K562 (cell line): Measurements from ENCODE around the gene RAB40B. TPM values are rescaled to one million over a fixed set of nuclear protein-coding genes. Genes with fewer than 3 reads are reported as not detected.

Experiments used
- ARHGAP35 ChIP-seq: fragments of 450-650 bp; IDR thresholded peaks from 2 replicates; pipeline ENCODE4 v1.6.1; 2018; ENCODE audit not compliant: partially characterized antibody
- ASH1L ChIP-seq: fragments of 450-650 bp; IDR thresholded peaks from 2 replicates; pipeline ENCODE4 v1.6.1; 2018; ENCODE audit warnings: borderline replicate concordance, mild to moderate bottlenecking, low read depth; ENCODE audit not compliant: partially characterized antibody
- CREBBP ChIP-seq: IDR thresholded peaks from one replicate; pipeline ENCODE4 v1.6.1; 2012; ENCODE audit warnings: low read depth, mild to moderate bottlenecking, control low read depth, inconsistent platforms, low read length
- E2F6 ChIP-seq, 2 experiments: IDR thresholded peaks; 2 replicates each; pipeline ENCODE4 v1.6.1; 2011; ENCODE audit warnings: borderline replicate concordance in 1 of 2, control low read depth in 1 of 2, low read depth in 1 of 2, low read length in 1 of 2, mild to moderate bottlenecking in 1 of 2, mixed read lengths in 1 of 2, moderate library complexity in 1 of 2; ENCODE audit not compliant: insufficient read depth in 1 of 2, insufficient read length in 1 of 2, poor library complexity in 1 of 2, severe bottlenecking in 1 of 2; ENCODE audit errors: extremely low read depth in 1 of 2
- FOXP1 ChIP-seq: sonication (generic); formaldehyde crosslinking; IDR thresholded peaks from 2 replicates; pipeline ENCODE4 v1.8.0; 2022; ENCODE audit warnings: mild to moderate bottlenecking, missing genetic modification reagents
- NRF1 ChIP-seq, 2 experiments: fragments of 450-650 bp; IDR thresholded peaks in 1 of 2; conservative IDR thresholded peaks in 1 of 2; 2 replicates each; pipeline ENCODE4 v1.6.1; 2014; ENCODE audit warnings: mild to moderate bottlenecking in 2 of 2
- RAD21 ChIP-seq, 2 experiments: fragments of 250-450 bp in 1 of 2; fragments of 450-650 bp in 1 of 2; sonication (Bioruptor Pico) in 1 of 2; formaldehyde crosslinking in 1 of 2; IDR thresholded peaks in 1 of 2; conservative IDR thresholded peaks in 1 of 2; 2 replicates each; pipeline versions ENCODE4 v1.4.0 to v1.8.0; 2020 to 2022; ENCODE audit warnings: mild to moderate bottlenecking in 2 of 2, moderate library complexity in 1 of 2
- RFX5 ChIP-seq: IDR thresholded peaks from 2 replicates; pipeline ENCODE4 v1.6.1; 2011; ENCODE audit warnings: low read depth, mild to moderate bottlenecking, improper control_type of control experiment, low read length
- SRSF1 ChIP-seq: fragments of 200-400 bp; formaldehyde crosslinking; IDR thresholded peaks from 2 replicates; pipeline ENCODE4 v1.6.1; 2017; ENCODE audit warnings: mild to moderate bottlenecking, low read depth, low read length, moderate library complexity
- ZC3H4 ChIP-seq: sonication (generic); formaldehyde crosslinking; IDR thresholded peaks from 2 replicates; pipeline ENCODE4 v1.9.0; 2021; ENCODE audit warnings: missing genetic modification reagents, borderline replicate concordance
- ZNF316 ChIP-seq: fragments of 450-650 bp; IDR thresholded peaks from 2 replicates; pipeline ENCODE4 v1.6.1; 2016
- ZNF785 ChIP-seq: fragments of 250-450 bp; sonication (Bioruptor Pico); IDR thresholded peaks from 2 replicates; pipeline ENCODE4 v1.4.0; 2020; ENCODE audit warnings: mild to moderate bottlenecking
- polyA plus RNA-seq, 8 experiments: library from polyadenylated mRNA; depleted of rRNA in 4 of 8; stranded (reverse) in 5 of 8; unstranded in 3 of 8; fragments of >200 nt; fragmentation: Nextera tagmentation in 2 of 8; fragmentation: Illumina TruSeq in 1 of 8; extraction: Ambion mirVana in 2 of 8; extraction: Trizol in 1 of 8; gene quantifications; 2 replicates each; pipeline versions ENCODE4 v1.2.1 to v1.2.3, GENCODE V29; 2011 to 2014; ENCODE audit warnings: inconsistent platforms in 1 of 8, missing spikeins in 1 of 8
- total RNA-seq, 7 experiments: library from RNA; depleted of rRNA in 6 of 7; stranded (reverse); fragments of >200 nt in 6 of 7; fragmentation: Illumina TruSeq in 2 of 7; extraction: Trizol in 2 of 7; gene quantifications; 2 replicates each; pipeline versions ENCODE4 v1.2.1 to v1.2.3, GENCODE V29; 2011 to 2021; ENCODE audit warnings: low replicate concordance in 1 of 7
- TF ChIP-seq, protein P1 (sequence below): fragments of 450-650 bp; IDR thresholded peaks from 2 replicates; pipeline ENCODE4 v1.6.1; 2018; ENCODE audit not compliant: partially characterized antibody
- TF ChIP-seq, protein P2 (sequence below), 3 experiments: IDR thresholded peaks in 2 of 3; conservative IDR thresholded peaks in 1 of 3; 2 replicates each; pipeline ENCODE4 v1.5.1; 2011 to 2012; ENCODE audit warnings: low read length in 3 of 3, mild to moderate bottlenecking in 3 of 3, control low read depth in 2 of 3, improper control_type of control experiment in 1 of 3, inconsistent platforms in 1 of 3, low read depth in 1 of 3, mixed read lengths in 1 of 3, moderate library complexity in 1 of 3; ENCODE audit not compliant: insufficient read depth in 2 of 3

Gene RAB40B
- total and polyA plus RNA-seq, 9 of the 15 experiments (the other 6 are each of a cell fraction or from before 2014, with no cell fraction given), result 0.13 to 4.6 (median 1.4) TPM

GRCh38 chr17:82713071-82713723 is 14.7 kb upstream of the RAB40B start (continued):
- TF ChIP-seq, protein P1, sequence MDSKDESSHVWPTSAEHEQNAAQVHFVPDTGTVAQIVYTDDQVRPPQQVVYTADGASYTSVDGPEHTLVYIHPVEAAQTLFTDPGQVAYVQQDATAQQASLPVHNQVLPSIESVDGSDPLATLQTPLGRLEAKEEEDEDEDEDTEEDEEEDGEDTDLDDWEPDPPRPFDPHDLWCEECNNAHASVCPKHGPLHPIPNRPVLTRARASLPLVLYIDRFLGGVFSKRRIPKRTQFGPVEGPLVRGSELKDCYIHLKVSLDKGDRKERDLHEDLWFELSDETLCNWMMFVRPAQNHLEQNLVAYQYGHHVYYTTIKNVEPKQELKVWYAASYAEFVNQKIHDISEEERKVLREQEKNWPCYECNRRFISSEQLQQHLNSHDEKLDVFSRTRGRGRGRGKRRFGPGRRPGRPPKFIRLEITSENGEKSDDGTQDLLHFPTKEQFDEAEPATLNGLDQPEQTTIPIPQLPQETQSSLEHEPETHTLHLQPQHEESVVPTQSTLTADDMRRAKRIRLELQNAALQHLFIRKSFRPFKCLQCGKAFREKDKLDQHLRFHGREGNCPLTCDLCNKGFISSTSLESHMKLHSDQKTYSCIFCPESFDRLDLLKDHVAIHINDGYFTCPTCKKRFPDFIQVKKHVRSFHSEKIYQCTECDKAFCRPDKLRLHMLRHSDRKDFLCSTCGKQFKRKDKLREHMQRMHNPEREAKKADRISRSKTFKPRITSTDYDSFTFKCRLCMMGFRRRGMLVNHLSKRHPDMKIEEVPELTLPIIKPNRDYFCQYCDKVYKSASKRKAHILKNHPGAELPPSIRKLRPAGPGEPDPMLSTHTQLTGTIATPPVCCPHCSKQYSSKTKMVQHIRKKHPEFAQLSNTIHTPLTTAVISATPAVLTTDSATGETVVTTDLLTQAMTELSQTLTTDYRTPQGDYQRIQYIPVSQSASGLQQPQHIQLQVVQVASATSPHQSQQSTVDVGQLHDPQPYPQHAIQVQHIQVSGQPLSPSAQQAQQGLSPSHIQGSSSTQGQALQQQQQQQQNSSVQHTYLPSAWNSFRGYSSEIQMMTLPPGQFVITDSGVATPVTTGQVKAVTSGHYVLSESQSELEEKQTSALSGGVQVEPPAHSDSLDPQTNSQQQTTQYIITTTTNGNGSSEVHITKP, result no peak
- TF ChIP-seq RAD21 (CRISPR knock-in tag; conservative IDR thresholded peaks at IDR 0.05 in 1 of 2, IDR thresholded peaks at IDR 0.05 in 1 of 2), result no peak
- TF ChIP-seq, protein P2, sequence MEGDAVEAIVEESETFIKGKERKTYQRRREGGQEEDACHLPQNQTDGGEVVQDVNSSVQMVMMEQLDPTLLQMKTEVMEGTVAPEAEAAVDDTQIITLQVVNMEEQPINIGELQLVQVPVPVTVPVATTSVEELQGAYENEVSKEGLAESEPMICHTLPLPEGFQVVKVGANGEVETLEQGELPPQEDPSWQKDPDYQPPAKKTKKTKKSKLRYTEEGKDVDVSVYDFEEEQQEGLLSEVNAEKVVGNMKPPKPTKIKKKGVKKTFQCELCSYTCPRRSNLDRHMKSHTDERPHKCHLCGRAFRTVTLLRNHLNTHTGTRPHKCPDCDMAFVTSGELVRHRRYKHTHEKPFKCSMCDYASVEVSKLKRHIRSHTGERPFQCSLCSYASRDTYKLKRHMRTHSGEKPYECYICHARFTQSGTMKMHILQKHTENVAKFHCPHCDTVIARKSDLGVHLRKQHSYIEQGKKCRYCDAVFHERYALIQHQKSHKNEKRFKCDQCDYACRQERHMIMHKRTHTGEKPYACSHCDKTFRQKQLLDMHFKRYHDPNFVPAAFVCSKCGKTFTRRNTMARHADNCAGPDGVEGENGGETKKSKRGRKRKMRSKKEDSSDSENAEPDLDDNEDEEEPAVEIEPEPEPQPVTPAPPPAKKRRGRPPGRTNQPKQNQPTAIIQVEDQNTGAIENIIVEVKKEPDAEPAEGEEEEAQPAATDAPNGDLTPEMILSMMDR (IDR thresholded peaks at IDR 0.05 in 2 of 3, conservative IDR thresholded peaks at IDR 0.05 in 1 of 3; ENCODE audit: insufficient read depth in 2 of 3, low read depth in 1 of 3, low read length in 3 of 3), result peak in 1 of 3 experiments; percentile 50; a peak in 2 of 6 replicates
- TF ChIP-seq ASH1L, result no peak
- TF ChIP-seq CREBBP, result no peak
- no peak for TF ChIP-seq ZNF316
- TF ChIP-seq ZNF785 (CRISPR knock-in tag), result no peak
- TF ChIP-seq FOXP1 (CRISPR knock-in tag), result no peak
- TF ChIP-seq RFX5, result no peak
- TF ChIP-seq E2F6 (IDR thresholded peaks at IDR 0.05; ENCODE audit: borderline replicate concordance in 1 of 2, extremely low read depth in 1 of 2, insufficient read depth in 1 of 2, insufficient read length in 1 of 2, low read depth in 1 of 2, low read length in 1 of 2, poor library complexity in 1 of 2, severe bottlenecking in 1 of 2), result peak in 1 of 2 experiments; percentile 17
- no peak for TF ChIP-seq SRSF1
- no peak for TF ChIP-seq ZC3H4 (CRISPR knock-in tag)
- no peak for TF ChIP-seq ARHGAP35
- no peak for TF ChIP-seq NRF1 (conservative IDR thresholded peaks at IDR 0.05 in 1 of 2, IDR thresholded peaks at IDR 0.05 in 1 of 2)
